HG02943 (cell line): ENCODE results near the gene FERMT3.

Source experiments
- ATAC-seq: cut with Tn5 transposase; IDR thresholded peaks from one replicate; pipeline ENCODE4 v1.9.1; 2021; ENCODE audit warnings: mild to moderate bottlenecking, low read depth, moderate library complexity; ENCODE audit not compliant: unreplicated experiment

Gene FERMT3

DNA sequence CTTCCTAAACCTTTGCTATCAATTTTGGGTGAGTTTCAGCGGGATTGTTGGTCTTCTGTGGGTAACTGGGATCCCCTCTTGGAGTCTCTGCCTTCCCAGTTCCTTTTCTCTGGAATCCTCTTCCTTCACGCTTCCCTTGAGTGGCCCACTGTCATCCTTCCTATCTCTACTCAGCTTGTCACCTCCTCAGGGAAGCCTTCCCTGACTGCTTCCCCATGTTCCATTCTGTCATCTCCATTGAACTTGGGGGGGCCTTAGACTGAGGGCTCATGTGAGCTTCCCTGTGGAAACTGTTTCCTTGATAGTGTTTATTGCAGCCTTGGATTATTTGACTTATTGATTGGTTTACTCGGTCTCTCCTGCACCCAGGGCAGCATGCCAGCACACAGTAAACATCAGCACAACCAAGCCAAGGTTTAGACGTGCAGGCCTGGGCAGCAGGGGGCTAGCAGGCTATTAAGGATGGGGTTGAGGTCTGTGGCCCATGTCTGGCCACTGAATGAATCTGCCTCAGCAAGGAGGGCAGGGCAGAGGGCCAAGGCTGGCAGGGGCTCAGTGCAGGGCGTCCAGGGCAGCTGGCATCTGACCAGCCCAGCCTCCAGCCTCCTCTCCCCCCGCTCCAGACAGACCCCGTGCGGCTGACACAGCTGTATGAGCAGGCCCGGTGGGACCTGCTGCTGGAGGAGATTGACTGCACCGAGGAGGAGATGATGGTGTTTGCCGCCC, 12.3 kb downstream of the FERMT3 start:
- no peak for ATAC-seq

DNA sequence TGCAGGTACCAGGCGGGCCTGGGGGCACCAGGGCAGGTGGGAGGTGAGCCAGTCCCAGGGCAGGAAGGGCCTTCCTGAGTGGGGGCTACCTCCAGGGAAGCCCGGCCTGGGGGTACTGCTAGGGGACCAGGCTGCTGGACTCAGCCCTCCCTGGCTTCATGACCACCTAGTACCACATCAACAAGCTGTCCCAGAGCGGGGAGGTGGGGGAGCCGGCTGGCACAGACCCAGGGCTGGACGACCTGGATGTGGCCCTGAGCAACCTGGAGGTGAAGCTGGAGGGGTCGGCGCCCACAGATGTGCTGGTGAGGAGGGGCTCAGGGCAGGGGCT, 12.8 kb downstream of the FERMT3 start:
- no peak for ATAC-seq

DNA sequence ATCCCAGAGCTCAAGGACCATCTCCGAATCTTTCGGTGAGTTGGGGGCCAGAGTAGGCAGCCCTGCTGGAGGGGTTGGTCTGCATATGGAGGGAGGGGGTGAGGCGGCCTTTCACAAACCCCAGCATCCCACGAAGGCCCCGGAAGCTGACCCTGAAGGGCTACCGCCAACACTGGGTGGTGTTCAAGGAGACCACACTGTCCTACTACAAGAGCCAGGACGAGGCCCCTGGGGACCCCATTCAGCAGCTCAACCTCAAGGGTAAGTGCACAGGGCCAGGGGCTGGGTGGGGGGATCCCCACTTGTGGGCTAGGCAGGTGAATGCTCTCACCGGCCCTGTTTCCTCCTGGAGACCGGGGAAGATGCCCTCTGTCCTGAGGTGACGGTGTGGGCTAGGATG, 13.2 kb downstream of the FERMT3 start:
- no peak for ATAC-seq

DNA sequence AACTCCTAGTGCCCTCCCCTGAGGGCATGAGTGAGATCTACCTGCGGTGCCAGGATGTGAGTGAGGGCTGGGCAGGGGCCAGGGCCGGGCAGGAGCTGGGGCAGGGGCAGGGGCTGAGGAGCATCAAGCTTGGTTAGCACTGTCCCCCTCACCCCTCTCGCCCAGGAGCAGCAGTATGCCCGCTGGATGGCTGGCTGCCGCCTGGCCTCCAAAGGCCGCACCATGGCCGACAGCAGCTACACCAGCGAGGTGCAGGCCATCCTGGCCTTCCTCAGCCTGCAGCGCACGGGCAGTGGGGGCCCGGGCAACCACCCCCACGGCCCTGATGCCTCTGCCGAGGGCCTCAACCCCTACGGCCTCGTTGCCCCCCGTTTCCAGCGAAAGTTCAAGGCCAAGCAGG, 13.8 kb downstream of the FERMT3 start:
- no peak for ATAC-seq

DNA sequence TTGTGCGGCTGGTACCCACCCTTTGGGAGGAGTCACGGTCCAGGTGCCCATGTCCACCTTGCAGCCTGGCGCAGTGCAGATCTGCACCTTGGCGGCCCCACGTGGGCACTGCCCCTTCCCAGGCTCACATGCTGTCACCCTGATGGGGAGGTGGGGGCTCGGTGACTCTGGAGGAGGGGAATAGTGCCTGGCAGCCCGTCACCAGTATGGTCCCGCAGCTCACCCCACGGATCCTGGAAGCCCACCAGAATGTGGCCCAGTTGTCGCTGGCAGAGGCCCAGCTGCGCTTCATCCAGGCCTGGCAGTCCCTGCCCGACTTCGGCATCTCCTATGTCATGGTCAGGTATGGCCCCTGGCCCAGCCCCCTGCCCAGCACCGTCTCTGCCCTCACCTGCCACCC, 14.3 kb downstream of the FERMT3 start:
- no peak for ATAC-seq

DNA sequence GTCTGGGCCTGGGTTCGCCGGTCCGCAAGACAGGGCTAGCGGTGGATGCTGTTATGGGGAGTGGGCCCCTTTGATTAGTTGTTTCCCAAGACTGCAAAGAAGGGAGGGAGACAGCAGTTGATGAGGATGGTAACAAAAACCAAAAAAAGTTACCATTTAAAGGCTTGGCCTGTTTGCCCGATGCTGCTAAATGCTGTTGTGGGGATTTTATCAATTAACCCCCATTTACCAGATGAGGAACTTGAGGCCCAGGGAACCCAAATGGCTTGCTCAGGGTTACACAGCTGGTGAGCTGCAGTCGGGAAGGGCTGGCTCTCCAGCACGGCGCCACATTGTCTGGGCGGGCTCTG, 16.1 kb downstream of the FERMT3 start:
- ATAC-seq, result no peak

DNA sequence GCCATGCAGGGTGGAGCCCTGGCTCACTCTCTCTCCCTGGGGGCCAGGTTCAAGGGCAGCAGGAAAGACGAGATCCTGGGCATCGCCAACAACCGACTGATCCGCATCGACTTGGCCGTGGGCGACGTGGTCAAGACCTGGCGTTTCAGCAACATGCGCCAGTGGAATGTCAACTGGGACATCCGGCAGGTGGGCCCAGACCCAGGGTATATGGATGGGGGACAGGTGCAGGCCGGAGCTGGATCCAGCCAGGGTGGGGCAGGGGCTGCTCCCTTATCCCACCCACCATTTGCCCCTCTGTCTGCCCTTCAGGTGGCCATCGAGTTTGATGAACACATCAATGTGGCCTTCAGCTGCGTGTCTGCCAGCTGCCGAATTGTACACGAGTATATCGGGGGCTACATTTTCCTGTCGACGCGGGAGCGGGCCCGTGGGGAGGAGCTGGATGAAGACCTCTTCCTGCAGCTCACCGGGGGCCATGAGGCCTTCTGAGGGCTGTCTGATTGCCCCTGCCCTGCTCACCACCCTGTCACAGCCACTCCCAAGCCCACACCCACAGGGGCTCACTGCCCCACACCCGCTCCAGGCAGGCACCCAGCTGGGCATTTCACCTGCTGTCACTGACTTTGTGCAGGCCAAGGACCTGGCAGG, 16.6 kb downstream of the FERMT3 start:
- no peak for ATAC-seq

DNA sequence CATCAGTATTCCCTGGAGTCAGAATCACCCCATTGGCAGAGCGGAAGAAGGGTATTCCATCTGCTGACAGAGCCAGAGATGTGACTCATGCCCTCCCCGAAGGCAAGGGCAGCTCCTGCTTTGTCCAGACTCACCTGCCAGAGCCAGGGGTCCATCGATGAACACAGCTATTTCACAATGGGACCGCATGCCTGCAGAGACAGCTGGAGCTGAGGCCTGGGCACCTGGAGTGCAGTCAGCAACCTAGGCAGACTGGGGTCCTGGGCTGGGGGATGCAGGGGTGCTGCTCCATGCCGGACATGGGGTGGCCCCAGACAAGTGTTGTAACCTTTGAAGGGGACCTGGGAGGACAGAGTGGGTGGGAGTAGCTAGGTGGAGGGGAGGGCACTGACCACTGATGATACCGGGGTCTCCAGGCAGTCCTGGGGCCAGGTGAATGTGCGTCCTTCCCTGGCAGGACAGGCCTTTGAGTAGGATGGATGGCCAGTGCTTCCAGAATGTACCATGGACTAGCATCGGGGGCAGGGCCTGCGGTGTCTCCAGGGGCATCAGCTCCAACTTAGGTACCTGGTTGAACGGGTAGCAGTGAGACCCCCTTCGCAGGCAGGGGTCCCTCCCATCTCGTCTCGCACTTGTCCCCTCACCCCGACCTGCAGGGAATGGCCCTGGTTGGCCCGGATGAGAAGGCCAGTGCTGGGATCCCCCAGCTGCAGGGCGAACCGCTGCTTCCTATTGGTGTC, 17.8 kb downstream of the FERMT3 start:
- ATAC-seq, result no peak

DNA sequence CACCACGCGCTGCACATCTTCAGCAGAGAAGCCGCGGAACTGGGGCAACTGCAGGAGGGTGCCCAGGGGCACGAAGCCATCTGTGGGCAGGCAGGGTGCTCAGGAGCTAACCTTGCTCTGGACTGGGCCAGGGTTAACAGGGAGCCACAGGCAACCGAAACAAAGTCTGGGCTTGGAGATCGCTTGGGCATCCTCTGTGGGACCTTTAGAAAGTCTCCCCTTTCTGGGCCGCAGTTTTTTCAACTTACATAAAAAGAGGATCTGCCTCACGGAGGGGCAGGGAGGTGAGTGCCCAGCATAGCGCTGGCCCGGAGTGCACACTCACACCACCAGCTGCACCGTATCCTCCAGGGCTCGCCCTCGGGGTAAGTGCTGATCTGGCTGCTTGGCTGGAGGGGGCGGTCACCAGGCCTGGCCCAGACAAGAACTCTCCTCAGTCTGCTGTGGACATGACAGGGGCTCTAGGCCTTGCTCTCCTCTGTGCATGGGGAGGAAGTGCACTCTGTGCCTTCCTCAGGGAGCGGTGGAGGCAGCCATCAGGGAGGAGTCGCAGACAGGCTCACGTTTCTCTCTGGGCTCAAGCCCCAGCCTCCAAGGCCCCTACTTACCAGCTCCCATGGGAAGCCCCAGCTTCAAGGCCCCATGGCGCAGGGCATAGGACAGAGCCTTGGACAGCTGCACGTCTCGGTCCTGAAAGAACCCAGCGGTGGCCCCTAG, 18.5 kb downstream of the FERMT3 start:
- ATAC-seq, result no peak

DNA sequence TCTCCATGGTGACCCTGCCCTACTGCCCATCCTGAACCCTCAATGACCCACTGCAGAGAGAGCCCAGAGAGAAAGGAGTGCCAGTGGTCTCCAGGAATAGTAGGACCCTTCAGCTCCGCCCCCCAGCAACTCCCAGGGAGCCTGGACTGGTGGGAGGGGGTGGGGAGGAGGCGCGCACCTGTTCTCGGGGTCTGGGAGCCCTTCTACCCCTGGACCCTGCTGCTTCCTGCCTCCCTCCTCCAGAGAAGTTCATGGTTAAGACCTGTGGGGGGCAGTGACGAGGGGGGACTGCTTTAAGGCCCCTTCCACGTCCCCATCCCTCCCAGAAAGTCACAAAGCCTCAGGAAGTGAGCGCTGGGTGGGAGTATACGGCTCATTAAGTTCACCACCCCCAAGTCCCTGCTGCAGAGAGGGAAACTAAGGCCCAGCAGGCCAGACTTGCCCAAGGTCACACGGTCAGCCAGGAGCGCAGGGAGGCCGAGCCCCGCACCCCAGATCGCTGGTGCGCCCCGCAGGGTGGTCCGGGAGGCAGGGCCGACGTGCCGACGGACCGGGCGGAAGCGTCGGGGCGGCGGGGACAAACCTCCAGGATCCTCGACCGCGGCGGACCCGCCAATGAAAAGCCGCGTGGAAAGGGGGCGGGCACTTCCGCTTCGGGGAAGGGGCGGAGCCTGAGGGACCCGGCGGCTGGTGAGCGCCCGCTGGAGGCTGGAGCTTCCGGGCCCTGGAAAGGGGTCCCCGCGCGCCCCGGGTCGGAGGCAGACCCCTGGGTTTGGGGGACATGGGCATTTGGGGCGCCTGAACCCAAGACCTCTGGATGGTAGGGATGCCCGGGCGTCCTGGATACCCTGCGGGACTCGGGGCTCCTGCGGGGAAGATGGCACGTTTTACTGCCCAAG, 19.3 kb downstream of the FERMT3 start, which contains the start of the genes NUDT22 and TRPT1:
TSS of gene NUDT22 (plus strand) at position 667 of the 899 bp plus-strand sequence. CDS start 379 bp downstream, outside the sequence.
TSS of gene TRPT1 (minus strand) at position 579 of the 899 bp plus-strand sequence. CDS start at position 253, 326 bp downstream.
- peak; percentile 34 for ATAC-seq

DNA sequence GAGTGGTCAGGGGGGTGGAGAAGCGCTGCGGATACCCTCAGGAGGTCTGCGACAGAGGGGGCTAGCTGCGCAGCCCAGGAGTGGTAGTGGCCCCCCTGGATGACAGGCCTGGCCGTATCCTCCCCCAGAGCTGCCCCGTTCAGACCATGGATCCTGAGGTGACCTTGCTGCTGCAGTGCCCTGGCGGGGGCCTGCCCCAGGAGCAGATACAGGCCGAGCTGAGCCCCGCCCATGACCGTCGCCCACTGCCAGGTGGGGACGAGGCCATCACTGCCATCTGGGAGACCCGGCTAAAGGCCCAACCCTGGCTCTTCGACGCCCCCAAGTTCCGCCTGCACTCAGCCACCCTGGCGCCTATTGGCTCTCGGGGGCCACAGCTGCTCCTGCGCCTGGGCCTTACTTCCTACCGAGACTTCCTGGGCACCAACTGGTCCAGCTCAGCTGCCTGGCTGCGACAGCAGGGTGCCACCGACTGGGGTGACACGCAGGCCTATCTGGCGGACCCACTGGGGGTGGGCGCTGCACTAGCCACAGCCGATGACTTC, 20.1 kb downstream of the FERMT3 start:
- no peak for ATAC-seq

DNA sequence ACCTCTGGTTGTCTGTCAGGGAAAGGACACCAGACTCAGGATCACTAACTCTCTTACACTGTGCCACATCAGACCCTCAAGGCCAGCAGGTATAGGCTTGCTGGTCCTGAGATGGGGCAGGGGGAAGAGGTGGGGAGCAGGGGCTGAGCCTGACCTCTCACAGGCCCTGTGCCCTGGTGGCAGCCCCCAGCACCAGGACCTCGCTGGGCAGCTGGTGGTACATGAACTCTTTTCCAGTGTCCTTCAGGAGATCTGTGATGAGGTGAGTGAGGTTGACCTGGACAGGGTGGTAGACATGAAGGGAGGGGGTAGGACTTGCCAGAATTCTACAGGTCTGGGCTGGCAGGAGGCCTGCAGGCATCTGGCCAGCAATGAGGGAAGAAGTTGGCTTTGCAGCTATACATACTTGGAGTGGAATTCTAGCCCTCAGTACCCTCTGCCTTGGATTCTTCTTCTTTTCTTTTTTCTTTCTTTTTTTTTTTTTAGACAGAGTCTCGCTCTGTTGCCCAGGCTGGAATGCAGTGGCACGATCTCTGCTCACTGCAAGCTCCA, 21.0 kb downstream of the FERMT3 start:
- no peak for ATAC-seq

DNA sequence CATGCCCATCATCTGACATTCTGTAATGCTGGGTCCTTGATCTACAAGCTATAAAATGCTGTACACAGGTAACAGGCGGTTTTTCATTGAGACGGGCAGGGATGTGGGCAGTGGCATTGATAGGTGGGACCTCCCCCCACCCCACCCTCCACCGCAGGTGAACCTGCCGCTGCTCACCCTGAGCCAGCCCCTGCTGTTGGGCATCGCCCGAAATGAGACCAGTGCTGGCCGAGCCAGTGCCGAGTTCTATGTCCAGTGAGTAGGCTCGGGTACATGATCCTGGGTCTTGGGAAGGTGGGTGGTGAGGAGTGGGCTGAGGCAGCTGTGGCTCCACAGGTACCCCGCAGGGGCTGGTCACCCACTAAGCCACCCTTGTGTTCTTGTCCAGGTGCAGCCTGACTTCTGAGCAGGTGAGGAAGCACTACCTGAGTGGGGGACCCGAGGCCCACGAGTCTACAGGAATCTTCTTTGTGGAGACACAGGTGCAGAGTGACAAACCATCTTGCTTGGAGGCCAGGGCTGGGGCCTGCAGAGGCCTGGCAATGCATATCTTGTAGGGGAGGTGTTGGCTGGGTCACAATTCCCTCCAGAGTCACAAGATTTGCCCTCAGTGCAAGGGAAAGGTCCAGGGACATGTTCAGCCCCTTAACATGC, 22.7 kb downstream of the FERMT3 start:
- no peak for ATAC-seq

DNA sequence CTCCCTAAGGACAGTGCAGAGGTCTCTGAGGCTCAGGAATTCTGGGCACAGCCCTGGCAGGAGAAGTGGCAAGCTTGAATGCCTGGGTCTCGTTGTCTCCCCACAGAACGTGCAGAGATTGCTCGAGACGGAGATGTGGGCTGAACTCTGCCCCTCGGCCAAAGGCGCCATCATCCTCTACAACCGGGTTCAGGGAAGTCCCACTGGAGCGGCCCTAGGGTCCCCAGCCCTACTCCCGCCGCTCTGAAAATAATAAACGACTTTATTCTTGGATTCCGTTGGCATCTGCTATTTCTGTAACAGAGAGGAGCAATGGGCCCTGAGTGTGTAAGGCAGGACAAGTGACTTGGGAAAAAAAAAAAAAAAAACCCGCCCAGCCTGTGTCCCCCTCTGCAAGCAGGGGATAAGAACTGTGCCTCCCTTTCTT, 23.2 kb downstream of the FERMT3 start:
- no peak for ATAC-seq

DNA sequence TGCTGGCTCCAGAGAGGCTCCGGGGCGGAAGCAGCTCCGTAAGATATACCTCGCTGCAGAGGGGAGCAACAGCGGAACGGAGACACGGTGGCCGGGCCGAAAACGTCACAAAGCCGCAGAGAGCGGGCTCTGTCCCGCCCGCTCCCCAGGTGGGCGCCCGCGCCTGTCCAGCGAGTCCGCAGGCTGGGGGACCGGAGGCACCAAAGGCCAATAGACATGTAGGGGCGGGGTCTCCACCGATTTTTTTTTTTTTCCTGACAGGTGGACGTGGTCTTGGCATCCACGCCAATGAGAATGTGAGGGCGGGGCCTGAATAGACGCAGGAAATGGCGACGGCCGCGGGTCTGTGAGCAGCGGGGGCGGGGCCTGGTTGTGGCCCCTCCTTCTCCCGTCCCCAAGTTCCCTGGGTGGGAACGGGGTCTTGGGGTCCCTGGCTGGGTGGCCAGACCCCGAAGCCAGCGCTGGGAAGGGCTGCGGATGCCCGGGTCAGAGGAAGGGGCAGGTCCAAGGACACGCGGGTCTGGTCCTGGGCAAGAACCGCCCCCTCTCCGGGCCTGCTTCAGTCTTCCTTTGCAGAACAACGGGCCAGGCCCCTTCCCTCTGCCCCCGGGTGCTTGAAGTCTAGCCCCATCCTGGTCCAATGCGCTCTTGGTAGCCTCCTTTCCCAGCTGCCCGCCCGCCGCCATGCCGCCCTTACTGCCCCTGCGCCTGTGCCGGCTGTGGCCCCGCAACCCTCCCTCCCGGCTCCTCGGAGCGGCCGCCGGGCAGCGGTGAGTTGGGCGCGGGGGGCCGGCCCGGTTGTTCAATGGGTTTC, 23.9 kb downstream of the FERMT3 start, which contains the start of gene DNAJC4:
TSS of gene DNAJC4 (plus strand) at position 378 of the 814 bp plus-strand sequence. CDS start at position 685, 307 bp downstream.
- ATAC-seq, result no peak

DNA sequence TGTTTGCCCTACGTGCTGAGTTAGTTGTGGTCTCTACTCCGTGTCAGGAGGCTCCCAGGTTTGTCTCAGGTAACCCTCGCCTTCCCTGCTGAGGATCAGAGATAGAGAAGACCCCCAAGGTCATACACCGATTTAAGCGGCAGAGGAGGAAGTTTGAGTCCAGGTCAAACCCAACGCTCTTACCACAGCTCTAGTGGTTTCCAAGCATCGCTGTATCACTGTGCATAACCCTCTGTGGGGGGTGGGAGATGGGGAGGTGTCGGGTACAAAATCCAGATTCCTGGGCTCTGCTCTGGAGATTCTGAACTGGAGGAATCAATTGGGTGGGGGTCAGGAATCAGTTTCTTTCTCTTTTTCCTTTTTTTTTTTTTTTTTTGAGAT, 24.5 kb downstream of the FERMT3 start:
- ATAC-seq, result no peak

DNA sequence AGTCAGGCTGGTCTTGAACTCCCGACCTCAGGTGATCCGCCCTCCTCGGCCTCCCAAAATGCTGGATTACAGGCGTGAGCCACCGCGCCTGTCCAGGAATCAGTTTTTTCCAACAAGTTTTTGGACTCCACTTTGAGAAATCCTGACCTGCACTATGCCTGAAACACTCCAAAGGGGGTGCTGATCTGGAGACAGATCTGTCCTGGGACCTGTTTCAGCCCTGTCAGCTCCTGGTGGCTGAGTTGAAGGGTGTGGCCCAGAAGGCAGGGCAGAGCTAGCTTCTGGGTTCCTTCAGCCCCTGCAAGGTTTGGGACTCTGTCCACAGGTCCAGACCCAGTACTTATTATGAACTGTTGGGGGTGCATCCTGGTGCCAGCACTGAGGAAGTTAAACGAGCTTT, 25.0 kb downstream of the FERMT3 start:
- no peak for ATAC-seq
